BLaER1 treated with 17β-estradiol and CSF1 and Interleukin-3, amounts not matched to agents 10 nM and 100 nM (cell line): ENCODE measurements around the gene PTPRO.

Source experiments
- H3K27ac ChIP-seq, 11 experiments: shearing (Covaris generic); formaldehyde crosslinking; 2 replicates each; pipeline ENCODE4 v1.8.1; 2022
- H3K27me3 ChIP-seq, 11 experiments: shearing (Covaris generic); formaldehyde crosslinking; 2 replicates each; pipeline ENCODE4 v1.8.1; 2022
- H3K36me3 ChIP-seq, 11 experiments: shearing (Covaris generic); formaldehyde crosslinking; 2 replicates each; pipeline ENCODE4 v1.8.1; 2022
- H3K4me1 ChIP-seq, 10 experiments: shearing (Covaris generic); formaldehyde crosslinking; 2 replicates each; pipeline ENCODE4 v1.8.1; 2022
- H3K4me2 ChIP-seq, 11 experiments: shearing (Covaris generic); formaldehyde crosslinking; 2 replicates each; pipeline ENCODE4 v1.8.1; 2022
- H3K4me3 ChIP-seq, 10 experiments: shearing (Covaris generic); formaldehyde crosslinking; 2 replicates each; pipeline ENCODE4 v1.8.1; 2022
- H3K9ac ChIP-seq, 11 experiments: shearing (Covaris generic); formaldehyde crosslinking; 2 replicates each; pipeline ENCODE4 v1.8.1; 2022
- H3K9me3 ChIP-seq, 11 experiments: shearing (Covaris generic); formaldehyde crosslinking; replicated peaks in 1 of 11; 2 replicates each; pipeline ENCODE4 v1.8.1; 2022
- H4K20me1 ChIP-seq, 11 experiments: shearing (Covaris generic); formaldehyde crosslinking; 2 replicates each; pipeline ENCODE4 v1.8.1; 2022
- Cebpa-rat ChIP-seq, 11 experiments: shearing (Covaris generic); IDR thresholded peaks; 2 replicates each; pipeline ENCODE4 v1.8.1; 2022

PTPRO gene

DNA sequence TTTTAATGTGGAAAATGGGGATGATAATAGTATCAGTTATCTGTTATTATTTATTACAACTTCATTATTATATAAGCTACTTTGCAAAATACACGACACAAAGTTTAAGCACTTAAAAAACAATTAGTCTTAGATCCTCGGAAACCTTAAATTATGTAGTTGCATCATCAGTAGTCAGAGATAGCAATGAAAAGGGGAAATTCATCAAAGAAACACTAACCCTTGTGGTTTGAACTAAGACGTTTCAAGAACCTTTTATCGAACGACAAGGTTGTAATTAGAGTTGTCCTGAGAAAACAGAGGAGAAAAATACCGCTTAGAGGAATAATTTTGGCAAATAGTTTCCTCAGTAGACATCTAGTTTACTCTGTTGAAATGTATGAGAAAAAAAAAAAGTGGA, 198.5 kb downstream of the PTPRO start:
- no peak overlapping the region for H3K9ac ChIP-seq
- no peaks in the 10 kb centered on the region for H4K20me1 ChIP-seq
- peak overlapping the region in 8 of 11 experiments; percentile 12 to 61 (median 46); a peak in 12 of 22 replicates for H3K4me2 ChIP-seq
- H3K36me3 ChIP-seq, result no peaks in the 10 kb centered on the region
- no peaks in the 10 kb centered on the region for H3K27me3 ChIP-seq
- H3K9me3 ChIP-seq, result peaks cover 0 to 8% (median 3%) of the 10 kb centered on the region in 11 experiments; a peak in 3 of 22 replicates
- peak in 2 of 11 experiments; percentile 68 to 73; a peak in 2 of 22 replicates for TF ChIP-seq Cebpa-rat (IDR thresholded peaks at IDR 0.05)
- peaks cover 0 to 20% (median 14%) of the 10 kb centered on the region in 10 experiments; a peak in 14 of 20 replicates for H3K4me1 ChIP-seq
- H3K4me3 ChIP-seq, result no peak overlapping the region
- no peak overlapping the region for H3K27ac ChIP-seq

DNA sequence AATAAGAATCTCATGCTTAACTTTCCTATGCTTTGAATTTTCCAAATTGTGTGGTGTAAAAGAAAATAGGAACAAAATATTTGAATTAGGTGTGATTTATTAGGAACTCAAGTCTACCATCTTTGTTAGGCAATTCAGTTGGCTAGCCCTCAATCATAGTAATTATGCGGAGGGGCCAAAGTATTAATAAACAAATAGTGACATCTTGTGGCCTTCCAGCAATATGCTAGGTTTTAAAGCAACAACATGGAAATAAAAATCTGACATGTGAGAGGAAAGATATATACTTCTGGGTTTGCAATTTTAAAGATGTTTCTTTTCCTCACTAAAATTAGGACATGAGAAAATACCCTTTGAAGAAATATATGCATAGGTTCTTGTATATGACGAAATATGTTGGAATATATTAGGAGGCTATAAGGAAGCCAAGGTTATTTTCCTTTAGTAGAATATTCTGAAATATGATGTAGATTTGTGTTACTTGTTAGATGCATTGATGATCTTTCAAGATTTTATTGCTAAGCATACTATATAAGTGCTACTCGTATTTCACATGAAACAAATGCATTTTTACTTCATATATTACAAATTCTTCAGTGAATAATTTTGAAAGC, 200.4 kb downstream of the PTPRO start:
- Histone ChIP-seq H3K27ac (no peak overlapping the region), H3K27me3 (no peaks in the 10 kb centered on the region), H3K36me3 (no peaks in the 10 kb centered on the region), H3K9ac (no peak overlapping the region), H4K20me1 (no peaks in the 10 kb centered on the region), H3K9me3 (peaks cover 0 to 8% (median 3%) of the 10 kb centered on the region in 11 experiments; a peak in 3 of 22 replicates), H3K4me1 (peaks cover 0 to 34% (median 22%) of the 10 kb centered on the region in 10 experiments; a peak in 14 of 20 replicates), H3K4me2 (no peak overlapping the region), H3K4me3 (no peak overlapping the region)
- no peak for TF ChIP-seq Cebpa-rat (IDR thresholded peaks at IDR 0.05)

DNA sequence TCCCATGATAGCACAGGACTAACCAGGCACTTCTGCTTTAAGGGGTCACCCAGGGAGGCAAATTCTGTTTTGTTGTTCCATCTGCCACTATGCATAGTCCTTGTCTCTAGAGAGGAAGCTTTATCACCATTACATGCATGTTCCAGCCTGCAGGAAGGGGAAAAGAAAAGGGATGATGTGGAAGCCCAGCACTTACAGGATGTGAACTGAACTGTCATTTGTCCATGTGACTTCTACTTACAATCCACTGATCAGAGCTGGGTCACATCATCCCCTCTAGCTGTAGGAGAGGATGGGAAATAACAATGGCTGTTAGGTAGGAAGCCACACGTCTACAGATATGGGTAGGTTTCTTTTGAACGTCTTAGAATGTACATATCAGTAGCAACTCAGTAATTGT, 203.1 kb downstream of the PTPRO start:
- TF ChIP-seq Cebpa-rat (IDR thresholded peaks at IDR 0.05), result no peak
- Histone ChIP-seq H3K4me2 (peak overlapping the region in 5 of 11 experiments; percentile 7 to 26 (median 19); a peak in 5 of 22 replicates), H3K36me3 (no peaks in the 10 kb centered on the region)

DNA sequence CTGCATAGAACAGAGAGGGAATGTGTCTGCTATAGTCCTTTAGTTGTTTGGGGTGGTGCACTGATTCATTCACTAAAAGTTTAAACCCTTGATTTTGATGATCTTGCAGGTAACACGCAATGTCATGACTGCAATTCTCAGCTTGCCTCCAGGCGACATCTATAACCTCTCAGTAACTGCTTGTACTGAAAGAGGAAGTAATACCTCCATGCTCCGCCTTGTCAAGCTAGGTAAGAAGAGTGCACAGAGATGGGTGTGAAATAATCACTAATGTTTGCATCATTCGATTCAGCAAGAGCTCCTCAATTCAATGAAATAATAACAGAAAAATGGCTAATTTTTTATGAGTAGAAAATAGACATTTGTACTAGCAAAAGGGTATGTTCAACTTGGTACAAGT, 203.7 kb downstream of the PTPRO start:
- Histone ChIP-seq H3K36me3 (no peaks in the 10 kb centered on the region), H3K9ac (no peak overlapping the region), H3K4me2 (peak overlapping the region in 2 of 11 experiments; percentile 19 to 26; a peak in 1 of 22 replicates), H3K4me3 (no peak overlapping the region), H4K20me1 (no peaks in the 10 kb centered on the region), H3K9me3 (peaks cover 0 to 13% (median 6%) of the 10 kb centered on the region in 11 experiments; a peak in 12 of 22 replicates), H3K27ac (no peak overlapping the region), H3K4me1 (peaks cover 0 to 28% (median 16%) of the 10 kb centered on the region in 10 experiments; a peak in 14 of 20 replicates), H3K27me3 (no peaks in the 10 kb centered on the region)
- TF ChIP-seq Cebpa-rat (IDR thresholded peaks at IDR 0.05), result no peak

More for the DNA sequence above, 203.1 kb downstream of the PTPRO start:
- no peaks in the 10 kb centered on the region for H3K27me3 ChIP-seq
- no peaks in the 10 kb centered on the region for H4K20me1 ChIP-seq
- no peak overlapping the region for H3K27ac ChIP-seq
- peaks cover 0 to 34% (median 21%) of the 10 kb centered on the region in 10 experiments; a peak in 14 of 20 replicates for H3K4me1 ChIP-seq
- H3K4me3 ChIP-seq, result no peak overlapping the region
- peaks cover 0 to 13% (median 6%) of the 10 kb centered on the region in 11 experiments; a peak in 12 of 22 replicates for H3K9me3 ChIP-seq
- H3K9ac ChIP-seq, result no peak overlapping the region

DNA sequence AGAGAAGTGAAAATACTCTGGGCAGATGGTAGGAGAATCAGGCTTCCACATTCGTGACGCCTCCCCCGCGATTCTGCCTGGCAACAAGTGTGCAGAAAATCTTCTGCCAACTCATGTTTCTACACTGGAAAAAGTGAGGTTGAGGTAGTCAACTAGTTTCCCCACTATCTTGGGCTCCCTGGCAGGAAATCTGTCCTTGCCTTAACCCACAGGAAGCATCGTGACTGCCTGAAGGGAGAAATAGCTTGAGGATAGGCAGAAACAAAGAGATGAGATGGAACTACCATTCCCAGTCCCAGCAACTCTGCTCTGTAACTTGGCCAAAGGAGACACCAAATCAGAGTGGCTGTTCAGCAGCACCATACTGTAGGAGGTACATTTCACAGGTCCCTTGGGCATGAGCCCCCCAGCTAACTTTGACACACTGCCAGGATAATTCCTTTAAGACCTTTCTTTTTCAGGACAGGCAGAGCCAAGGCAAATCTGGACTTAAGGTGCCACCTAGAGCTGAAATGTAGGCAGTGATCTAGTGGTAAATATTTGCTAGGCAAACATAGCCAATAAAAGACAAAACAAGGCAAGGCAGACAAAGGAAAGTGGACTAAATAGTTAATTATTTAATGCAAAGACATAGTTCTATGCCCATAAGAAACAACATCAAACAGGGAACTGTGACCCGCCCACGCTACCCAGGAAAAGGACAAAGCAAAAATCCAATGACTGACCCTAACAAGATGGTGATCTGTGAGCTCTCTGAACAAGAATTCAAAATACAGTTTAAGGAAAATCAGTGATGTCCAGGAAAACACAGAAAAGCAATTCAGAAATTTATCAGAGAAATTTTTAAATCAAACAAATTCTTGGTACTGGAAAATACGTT, 205.1 kb downstream of the PTPRO start:
- Histone ChIP-seq H3K36me3 (no peaks in the 10 kb centered on the region), H3K9ac (peak overlapping the region in 2 of 11 experiments; percentile 47 to 52; a peak in 2 of 22 replicates), H3K4me3 (no peak overlapping the region), H3K4me1 (peaks cover 0 to 24% (median 10%) of the 10 kb centered on the region in 10 experiments; a peak in 11 of 20 replicates), H3K27me3 (no peaks in the 10 kb centered on the region), H3K9me3 (peaks cover 0 to 13% (median 6%) of the 10 kb centered on the region in 11 experiments; a peak in 12 of 22 replicates), H3K27ac (peak overlapping the region in 5 of 11 experiments; percentile 26 to 65 (median 63); a peak in 9 of 22 replicates), H3K4me2 (peak overlapping the region in 6 of 11 experiments; percentile 1 to 78 (median 62); a peak in 11 of 22 replicates), H4K20me1 (no peaks in the 10 kb centered on the region)
- no peak for TF ChIP-seq Cebpa-rat (IDR thresholded peaks at IDR 0.05)

DNA sequence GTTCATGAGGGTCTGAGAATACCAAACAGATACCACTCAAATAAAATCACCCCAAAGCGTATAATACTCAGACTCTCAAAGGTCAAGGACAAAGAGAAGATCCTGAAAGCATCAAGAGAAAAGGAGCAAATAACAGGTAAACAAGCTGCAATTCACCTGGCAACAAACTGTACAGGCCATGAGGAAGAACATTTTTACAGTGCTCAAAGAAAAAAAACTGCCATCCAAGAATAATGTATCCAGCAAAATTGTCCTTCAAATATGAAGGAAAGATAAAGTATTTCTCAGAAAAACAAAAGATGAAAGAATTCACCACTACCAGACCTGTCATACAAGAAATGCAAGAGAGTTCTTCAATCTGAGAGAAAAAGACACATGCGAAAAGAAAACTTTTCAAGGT, 206.4 kb downstream of the PTPRO start:
- no peak overlapping the region for H3K9ac ChIP-seq
- no peak overlapping the region for H3K4me3 ChIP-seq
- H3K27ac ChIP-seq, result no peak overlapping the region
- no peak overlapping the region for H3K4me2 ChIP-seq
- TF ChIP-seq Cebpa-rat (IDR thresholded peaks at IDR 0.05), result no peak
- no peaks in the 10 kb centered on the region for H3K27me3 ChIP-seq
- H4K20me1 ChIP-seq, result no peaks in the 10 kb centered on the region
- no peaks in the 10 kb centered on the region for H3K36me3 ChIP-seq
- H3K9me3 ChIP-seq, result peaks cover 0 to 13% (median 6%) of the 10 kb centered on the region in 11 experiments; a peak in 12 of 22 replicates
- H3K4me1 ChIP-seq, result peaks cover 0 to 33% (median 10%) of the 10 kb centered on the region in 10 experiments; a peak in 11 of 20 replicates

DNA sequence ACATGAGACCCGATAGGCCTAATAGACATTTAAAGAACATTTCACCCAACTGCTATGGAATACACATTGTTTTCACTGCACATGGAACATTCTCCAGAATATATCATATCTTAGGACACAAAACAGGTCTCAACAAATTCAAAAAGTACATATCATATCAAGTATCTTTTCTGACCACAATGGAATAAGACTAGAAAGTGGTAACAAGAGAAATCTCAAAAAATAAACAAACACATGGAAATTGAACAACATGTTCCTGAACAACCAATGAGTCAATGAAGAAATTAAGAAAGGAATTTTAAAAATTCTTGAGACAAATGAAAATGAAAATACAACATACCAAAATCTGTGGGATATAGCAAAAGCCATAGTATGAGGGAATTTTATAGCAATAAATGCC, 208.1 kb downstream of the PTPRO start:
- Histone ChIP-seq H3K4me2 (no peak overlapping the region), H3K36me3 (no peaks in the 10 kb centered on the region), H4K20me1 (no peaks in the 10 kb centered on the region), H3K9ac (no peak overlapping the region), H3K9me3 (peaks cover 0 to 13% (median 6%) of the 10 kb centered on the region in 11 experiments; a peak in 12 of 22 replicates), H3K27me3 (no peaks in the 10 kb centered on the region), H3K27ac (no peak overlapping the region), H3K4me3 (no peak overlapping the region), H3K4me1 (peaks cover 0 to 48% (median 19%) of the 10 kb centered on the region in 10 experiments; a peak in 13 of 20 replicates)
- no peak for TF ChIP-seq Cebpa-rat (IDR thresholded peaks at IDR 0.05)

DNA sequence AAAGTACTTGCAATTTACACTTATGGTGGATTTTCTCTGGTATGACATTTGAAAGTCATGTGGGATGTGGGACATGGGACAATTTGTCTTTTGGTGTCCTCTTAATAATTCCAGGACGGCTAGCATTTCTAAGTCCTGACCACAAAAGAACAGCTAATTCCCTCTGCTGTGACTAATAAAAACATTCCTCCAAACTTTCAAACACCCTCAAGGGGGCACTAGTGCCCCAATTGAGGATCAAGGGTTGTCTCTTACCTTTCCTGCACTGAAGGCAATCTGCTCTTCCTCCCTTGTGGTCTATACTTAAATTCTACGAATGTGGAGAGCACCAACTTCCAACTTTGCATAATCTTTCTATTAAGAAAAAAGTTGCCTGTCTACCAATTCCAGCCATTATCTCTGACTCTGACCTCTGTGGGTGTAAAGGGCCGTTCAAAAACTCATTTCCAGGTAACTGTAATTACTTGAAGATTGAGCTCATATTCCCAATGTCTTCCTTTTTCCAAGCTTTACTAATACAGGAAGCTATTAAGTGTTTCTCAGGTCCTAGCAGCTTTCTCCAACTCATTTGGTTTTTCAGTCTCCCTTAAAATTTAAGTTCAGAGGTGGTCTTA, 210.2 kb downstream of the PTPRO start:
- no peak overlapping the region for H3K9ac ChIP-seq
- no peaks in the 10 kb centered on the region for H4K20me1 ChIP-seq
- peaks cover 0 to 51% (median 20%) of the 10 kb centered on the region in 10 experiments; a peak in 13 of 20 replicates for H3K4me1 ChIP-seq
- H3K27ac ChIP-seq, result no peak overlapping the region
- no peak for TF ChIP-seq Cebpa-rat (IDR thresholded peaks at IDR 0.05)
- no peak overlapping the region for H3K4me3 ChIP-seq
- H3K4me2 ChIP-seq, result 0 out of 22 replicates have a peak overlapping the region, but pooled peaks of 1 of the 11 experiments have one; percentile 2
- H3K9me3 ChIP-seq, result peaks cover 0 to 13% (median 6%) of the 10 kb centered on the region in 11 experiments; a peak in 12 of 22 replicates
- H3K36me3 ChIP-seq, result no peaks in the 10 kb centered on the region
- H3K27me3 ChIP-seq, result no peaks in the 10 kb centered on the region
